DMS53 treated with DMSO at 0.1 percent for 48 hours (cell line): ENCODE measurements around the gene TPSB2.
"Not testable (repeated sequence)": the region's sequence is repeated elsewhere in the genome, so short reads cannot be mapped to it uniquely, and the experiment has no call there.

Source experiments
- DNase-seq: peaks from one replicate; lab custom pipeline; 2025; ENCODE audit not compliant: unreplicated experiment; lab: John Stamatoyannopoulos, UW

Gene TPSB2

DNA sequence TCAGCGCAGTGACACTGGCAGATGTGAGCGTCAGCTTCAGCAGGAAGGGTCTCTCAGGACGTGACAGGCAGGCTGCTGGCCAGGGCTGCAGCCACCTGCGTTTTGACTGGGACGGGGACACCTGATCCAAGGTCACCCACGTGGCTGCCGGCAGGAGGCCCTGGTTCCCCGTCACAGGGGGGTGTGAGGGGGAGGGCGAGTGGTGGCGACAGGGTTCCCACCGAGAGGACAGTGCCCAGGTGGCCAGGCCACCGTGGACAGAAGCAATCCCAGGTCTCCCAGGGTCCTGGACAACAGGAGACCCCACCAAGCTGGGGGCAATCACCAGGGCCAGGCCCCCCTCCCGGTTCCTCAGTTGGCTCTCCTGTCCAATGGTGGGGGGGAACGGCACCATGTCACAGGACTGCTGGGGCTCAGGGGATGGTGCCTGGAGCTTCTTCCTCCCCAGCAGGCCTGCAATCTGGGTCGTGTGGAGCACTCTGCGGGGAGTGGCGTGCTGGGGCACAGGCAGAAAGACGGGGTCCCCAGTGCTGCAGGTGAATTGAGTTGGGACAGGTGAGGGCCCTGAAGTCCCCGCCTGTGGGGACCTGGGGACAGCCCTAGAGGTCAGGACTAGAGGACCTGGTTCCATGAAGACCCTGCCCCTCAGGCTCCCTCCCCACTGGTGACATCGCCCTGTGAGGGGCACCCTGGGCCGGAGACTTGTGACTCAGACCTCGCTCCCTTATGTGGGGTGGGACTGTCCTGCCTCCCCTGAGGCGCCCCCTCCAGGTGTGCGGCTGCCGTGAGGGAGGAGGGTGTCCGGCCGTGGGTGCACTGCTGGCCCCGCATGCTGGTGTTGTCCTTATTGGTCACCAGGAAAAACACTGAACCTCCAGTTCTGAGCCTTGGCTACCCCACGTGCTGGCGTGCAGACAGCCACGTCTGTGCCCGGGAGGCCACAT is 14.2 kb upstream of the TPSB2 start:
- DNase-seq, result not testable (repeated sequence)

DNA sequence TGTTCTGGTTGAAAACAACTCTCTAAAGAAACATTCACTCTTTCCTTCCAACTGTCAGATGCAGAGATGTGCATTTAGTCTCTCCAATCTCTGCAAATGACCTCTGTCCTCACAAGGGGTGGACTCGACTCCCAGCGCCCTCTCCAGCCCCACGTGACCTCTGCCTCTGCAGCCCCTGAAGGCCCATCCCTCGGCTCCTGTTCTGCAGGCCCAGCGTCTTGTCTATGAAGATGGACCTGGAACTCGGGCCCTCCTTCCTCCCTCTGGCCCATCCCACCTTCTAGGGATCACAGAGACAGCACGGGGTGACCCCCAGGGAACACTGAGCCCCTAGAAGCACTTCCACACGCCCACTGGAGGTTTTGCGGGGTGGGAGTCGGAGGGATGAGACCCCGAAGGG is 13.4 kb upstream of the TPSB2 start:
- not testable (repeated sequence) for DNase-seq

DNA sequence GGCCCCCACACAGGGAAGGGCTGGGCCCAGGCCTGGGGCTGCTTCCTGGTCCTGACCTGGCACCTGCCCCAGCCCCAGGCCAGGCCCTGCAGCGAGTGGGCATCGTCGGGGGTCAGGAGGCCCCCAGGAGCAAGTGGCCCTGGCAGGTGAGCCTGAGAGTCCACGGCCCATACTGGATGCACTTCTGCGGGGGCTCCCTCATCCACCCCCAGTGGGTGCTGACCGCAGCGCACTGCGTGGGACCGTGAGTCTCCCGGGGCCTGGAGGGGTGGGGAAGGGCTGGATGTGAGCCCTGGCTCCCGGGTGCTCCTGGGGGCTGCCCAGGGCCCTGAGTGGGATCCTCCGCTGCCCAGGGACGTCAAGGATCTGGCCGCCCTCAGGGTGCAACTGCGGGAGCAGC is 11.1 kb upstream of the TPSB2 start:
- not testable (repeated sequence) for DNase-seq

DNA sequence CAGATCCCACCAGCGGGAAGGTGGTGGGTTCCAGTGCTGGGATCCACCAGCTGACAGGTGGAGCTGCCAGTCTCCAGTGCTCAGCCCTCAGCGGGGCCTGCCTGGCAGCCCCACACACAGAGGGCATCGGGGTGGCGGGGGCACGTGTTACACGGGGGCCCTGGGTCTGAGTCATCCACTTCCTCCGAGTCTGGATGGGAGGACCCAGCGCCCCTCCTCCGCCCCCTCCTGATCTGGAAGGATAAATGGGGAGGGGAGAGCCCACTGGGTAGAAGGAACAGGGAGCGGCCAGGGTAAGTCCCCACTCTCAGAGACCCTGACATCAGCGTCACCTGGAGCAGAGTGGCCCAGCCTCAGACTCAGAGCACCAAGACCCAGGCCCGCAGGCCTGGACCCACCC is 10.5 kb upstream of the TPSB2 start, which contains the start of gene TPSAB1:
TSS of gene TPSAB1 (plus strand) at position 270 of the 400 bp plus-strand sequence. CDS start 234 bp downstream, outside the sequence.
- not testable (repeated sequence) for DNase-seq

DNA sequence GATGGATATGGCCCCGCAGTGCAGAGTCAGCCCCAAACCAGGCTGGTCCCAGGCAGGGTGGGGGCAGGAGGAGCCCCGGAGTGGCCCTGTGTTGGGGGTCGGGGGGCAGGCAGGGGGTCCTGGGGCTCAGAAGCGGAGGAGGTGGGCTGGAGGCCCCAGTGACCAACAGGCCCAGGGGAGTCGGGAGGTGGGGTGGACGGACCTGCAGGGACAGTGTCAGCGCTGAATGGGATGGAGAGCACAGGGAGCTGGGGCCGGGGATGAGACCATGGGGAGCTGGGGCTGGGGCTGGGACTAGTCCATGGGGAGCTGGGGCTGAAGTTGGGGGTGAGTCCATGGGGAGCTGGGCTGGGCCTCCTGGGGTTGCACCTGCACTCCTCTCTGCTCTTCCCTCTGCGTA is 9.6 kb upstream of the TPSB2 start:
- DNase-seq, result not testable (repeated sequence)

DNA sequence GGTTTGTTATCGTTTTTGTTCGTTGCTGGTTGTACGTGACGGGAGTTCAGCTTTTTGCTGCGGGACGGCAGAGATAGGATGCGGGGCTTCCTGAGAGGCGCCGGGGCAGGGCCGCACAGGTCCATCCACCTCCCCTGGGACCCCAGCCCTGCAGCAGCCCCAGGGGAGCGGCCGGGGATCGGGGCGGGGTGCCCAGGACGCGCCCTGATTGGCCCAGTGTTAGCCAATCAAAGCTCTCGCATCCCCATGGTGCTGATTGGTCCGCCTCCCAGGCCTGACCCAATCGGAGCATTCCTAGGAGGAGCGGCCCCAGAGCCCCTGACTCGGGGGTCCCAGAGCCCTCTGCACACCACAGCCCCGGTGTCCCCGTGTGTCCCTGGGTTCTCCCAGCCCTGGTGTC is 8.9 kb upstream of the TPSB2 start:
- not testable (repeated sequence) for DNase-seq

DNA sequence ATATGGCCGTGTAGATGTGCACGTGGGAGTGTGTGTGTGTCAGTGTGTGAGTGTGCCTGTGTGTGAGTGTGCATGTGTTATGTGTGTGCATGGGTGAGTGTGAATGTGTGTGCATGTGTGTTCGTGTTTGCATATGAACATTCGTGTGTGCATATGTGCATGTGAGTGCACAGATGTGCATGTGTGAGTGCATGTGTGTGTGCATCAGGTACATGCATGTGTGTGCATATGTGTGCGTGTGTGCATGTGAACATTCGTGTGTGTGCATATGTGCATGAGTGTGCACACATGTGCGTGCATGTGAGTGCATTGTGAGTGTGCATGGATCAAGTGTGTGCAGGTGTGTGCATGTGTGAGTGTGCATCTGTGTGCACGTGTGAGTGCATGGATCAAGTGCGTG is 8.0 kb upstream of the TPSB2 start:
- no peak for DNase-seq

DNA sequence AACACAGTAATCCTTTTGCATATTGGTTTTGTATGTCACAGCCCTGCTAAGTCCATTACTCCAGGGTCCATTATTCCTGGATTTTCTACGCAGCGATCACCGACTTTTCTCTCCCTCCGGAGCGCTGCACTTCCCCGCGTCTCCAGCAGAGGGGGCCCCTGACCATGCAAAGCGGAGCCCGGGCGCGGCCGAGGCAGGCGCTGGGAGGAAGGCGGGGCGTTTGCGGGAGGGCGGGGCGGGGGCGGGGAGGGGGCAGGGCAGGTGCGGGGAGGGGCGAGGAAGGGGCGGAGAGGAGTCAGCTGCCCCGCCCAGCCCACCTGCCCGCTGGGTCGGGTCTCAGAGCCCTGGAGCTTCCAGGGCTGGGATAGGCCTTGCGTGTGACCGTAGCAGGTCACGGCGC is 6.7 kb upstream of the TPSB2 start:
- DNase-seq, result not testable (repeated sequence)

DNA sequence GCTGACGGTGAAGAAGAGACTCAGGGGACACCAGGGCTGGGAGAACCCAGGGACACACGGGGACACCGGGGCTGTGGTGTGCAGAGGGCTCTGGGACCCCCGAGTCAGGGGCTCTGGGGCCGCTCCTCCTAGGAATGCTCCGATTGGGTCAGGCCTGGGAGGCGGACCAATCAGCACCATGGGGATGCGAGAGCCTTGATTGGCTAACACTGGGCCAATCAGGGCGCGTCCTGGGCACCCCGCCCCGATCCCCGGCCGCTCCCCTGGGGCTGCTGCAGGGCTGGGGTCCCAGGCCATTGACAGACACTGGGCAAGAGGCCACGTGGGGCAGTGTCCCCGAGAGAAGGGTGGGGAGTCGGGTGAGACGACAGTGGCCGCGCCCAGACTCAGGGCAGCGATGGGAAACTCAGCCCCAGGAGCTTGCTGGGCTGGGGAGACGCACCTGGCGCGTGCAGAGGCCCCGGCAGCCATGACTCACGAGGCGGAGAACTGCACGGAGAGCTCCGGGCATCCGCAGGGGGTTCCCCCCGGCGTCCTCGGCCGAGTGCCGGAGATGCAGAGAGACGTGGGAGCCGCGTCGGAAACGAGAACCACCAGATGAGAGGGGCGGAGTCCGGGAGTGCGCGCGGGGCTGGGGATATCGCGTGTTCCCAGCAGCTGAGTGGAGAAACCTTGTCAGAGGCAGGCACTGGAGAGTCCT is 2.2 kb upstream of the TPSB2 start:
- not testable (repeated sequence) for DNase-seq

DNA sequence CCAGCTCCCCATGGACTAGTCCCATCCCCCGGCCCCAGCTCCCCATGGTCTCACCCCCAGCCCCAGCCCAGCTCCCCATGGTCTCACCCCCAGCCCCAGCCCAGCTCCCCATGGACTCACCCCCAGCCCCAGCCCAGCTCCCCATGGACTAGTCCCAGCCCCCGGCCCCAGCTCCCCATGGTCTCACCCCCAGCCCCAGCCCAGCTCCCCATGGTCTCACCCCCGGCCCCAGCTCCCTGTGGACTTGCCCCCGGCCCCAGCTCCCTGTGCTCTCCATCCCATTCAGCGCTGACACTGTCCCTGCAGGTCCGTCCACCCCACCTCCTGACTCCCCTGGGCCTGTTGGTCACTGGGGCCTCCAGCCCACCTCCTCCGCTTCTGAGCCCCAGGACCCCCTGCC is 1.3 kb upstream of the TPSB2 start:
- not testable (repeated sequence) for DNase-seq

DNA sequence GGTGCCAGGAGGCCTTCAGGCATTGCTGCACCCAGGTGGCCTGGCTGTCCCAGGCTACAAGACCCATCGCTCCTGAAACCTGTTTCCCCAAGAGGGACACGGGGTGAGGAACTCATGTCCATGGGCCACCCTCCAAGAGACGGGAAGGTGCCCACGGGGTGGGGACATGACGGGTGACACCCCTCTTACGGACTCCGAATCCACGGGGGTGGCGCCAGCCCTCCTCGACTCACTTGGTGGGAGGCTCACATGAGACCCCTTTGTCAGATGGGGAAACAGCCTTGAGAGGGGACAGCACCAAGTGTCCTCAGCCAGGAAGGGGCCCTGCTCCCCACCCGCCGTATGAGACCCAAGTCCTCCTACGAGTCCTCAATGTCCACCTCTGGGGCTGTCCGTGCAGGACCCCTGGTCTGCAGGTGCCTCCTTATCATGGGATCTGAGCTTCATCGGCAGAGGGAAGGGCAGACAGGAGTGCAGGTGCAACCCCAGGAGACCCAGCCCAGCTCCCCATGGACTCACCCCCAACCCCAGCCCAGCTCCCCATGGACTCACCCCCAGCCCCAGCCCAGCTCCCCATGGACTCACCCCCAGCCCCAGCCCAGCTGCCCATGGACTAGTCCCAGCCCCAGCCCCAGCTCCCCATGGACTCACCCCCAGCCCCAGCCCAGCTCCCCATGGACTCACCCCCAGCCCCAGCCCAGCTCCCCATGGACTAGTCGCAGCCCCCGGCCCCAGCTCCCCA is 658 bp upstream of the TPSB2 start:
- DNase-seq, result not testable (repeated sequence)

DNA sequence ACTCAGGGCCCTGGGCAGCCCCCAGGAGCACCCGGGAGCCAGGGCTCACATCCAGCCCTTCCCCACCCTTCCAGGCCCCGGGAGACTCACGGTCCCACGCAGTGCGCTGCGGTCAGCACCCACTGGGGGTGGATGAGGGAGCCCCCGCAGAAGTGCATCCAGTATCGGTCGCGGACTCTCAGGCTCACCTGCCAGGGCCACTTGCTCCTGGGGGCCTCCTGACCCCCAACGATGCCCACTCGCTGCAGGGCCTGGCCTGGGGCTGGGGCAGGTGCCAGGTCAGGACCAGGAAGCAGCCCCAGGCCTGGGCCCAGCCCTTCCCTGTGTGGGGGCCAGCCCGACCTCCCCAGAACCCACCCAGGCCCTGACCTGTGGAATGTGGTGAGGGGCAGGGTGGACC is 508 bp downstream of the TPSB2 start:
- DNase-seq, result not testable (repeated sequence)

DNA sequence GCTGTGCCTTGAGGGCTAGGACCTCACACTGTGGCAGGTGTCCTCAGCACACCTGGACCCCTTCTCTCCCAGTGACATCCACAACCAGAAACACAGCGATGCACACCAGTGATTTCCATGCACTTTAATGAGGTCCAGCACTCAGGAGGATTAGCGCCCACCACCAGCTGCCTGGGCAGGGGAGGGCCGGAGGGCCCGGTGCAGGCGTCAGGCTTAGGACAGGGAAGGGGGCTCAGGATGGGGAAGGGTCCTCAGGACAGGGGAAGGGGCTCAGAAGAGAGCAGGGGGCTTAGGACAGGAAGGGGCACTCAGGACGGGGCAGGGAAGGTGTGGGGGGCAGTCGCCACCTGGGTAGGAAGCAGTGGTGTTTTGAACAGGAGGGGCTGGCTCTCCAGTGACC is 1.8 kb downstream of the TPSB2 start:
- not testable (repeated sequence) for DNase-seq

DNA sequence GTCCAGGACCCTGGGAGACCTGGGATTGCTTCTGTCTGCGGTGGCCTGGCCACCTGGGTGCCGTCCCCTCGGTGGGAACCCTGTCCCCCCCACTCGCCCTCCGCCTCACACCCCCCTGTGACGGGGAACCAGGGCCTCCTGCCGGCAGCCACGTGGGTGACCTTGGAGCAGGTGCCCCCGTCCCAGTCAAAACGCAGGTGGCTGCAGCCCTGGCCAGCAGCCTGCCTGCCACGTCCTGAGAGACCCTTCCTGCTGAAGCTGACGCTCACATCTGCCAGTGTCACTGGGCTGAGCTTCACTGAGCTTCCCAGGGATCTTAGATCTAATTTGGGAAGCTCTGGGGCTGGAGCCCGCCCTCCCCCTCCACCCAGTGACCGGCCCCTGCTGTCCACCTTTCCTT is 3.3 kb downstream of the TPSB2 start:
- not testable (repeated sequence) for DNase-seq

DNA sequence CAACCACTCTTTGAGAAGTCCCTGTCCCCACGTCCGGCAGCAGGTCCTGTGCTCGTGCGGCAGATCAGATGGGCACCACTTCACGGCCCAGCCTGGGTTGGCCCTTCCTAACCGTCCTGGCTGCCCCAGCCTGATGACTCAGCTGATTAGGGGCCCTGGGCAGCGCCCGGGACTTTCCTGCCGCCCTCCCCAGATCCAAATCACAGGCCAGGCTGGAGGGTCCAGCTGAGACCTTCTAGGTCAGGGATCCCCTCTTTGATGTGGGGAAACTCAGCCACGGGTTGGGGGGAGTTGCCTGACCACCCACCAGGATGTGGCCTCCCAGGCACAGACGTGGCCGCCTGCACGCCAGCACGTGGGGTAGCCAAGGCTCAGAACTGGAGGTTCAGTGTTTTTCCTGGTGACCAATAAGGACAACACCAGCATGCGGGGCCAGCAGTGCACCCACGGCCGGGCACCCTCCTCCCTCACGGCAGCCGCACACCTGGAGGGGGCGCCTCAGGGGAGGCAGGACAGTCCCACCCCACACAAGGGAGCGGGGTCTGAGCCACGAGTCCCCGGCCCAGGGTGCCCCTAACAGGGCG is 4.2 kb downstream of the TPSB2 start:
- not testable (repeated sequence) for DNase-seq

DNA sequence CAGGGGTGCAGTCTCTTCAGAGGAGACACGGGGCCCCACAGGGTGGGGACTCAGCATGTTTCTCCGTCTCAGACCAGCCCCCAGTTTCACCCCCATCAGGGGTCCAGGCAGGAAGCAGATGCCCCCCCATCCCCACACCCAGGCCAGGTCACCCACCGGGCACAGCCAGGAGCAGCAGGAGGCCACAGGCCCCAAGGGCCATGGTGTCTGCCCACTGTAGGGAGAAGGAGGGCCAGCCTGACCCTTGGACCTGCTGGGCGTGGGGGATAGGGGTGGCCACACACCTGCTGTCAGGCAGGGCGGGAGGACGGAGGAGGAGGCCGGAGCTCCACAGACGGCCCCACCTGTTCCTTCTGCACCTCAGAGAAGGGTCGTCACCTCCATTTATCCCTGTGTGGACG is 4.9 kb downstream of the TPSB2 start, which contains the start of gene TPSG1:
TSS of gene TPSG1 (minus strand) at position 218 of the 401 bp plus-strand sequence. CDS start at position 202, 16 bp downstream.
- DNase-seq, result no peak

DNA sequence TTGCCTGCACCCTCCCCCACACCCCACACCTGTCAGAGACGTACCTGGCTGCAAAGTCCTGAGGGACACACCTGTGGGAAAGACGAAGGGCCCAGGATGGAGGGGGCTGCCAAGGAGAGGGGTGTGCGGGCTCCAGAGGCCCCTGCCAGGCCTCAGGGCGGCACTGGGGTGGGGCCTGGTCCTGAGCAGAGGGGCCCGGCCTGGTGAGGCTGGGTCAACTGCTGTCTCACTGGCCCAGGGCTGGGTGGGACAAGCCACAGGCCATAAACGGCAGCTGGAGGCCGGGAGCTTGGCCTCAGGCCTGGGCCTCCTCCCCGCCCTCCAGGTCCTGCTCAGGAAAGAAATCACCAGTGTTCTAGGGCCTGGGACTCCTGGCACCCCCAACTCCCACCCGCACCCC is 5.4 kb downstream of the TPSB2 start:
- no peak for DNase-seq

DNA sequence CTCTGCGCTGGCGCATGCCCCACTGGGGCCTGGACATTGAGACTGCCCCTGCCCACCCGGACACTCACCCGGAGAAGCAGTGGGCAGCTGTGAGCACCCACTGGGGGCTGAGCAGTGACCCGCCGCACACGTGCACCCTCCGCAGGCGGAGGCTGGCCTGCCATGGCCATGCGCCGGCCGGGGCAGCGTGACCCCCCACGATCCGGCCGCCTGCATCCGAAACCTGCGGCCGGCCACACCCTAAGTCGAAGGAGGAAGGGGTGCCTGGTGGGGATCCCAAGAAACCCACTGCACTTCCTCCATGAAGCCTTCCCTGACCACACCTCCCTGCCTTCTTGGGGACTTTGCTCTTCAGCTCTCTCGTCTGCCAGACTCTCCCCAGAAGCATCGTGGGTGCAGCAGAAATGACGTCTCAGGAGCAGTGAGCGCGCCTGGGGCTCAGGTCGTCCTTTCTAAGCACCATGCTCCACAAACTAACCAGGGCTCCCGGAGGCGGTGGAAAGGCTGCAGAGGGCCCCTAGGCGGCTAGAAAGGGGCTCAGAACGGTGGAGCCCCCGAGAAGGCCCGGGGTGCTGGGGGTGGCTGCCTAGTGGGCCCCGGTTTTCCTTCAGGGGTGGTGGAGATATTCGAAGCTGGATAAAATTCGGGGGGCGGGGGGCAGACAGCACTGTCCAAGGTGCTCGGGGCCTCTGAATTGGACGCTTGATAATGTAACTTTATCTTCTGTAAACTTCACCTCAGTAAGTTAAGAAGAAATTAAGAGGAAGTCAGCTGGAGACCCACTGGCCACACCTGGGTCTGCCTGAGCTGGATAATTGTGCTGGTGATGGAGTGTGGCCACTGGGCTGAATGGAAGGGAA is 6.4 kb downstream of the TPSB2 start:
- no peak for DNase-seq

DNA sequence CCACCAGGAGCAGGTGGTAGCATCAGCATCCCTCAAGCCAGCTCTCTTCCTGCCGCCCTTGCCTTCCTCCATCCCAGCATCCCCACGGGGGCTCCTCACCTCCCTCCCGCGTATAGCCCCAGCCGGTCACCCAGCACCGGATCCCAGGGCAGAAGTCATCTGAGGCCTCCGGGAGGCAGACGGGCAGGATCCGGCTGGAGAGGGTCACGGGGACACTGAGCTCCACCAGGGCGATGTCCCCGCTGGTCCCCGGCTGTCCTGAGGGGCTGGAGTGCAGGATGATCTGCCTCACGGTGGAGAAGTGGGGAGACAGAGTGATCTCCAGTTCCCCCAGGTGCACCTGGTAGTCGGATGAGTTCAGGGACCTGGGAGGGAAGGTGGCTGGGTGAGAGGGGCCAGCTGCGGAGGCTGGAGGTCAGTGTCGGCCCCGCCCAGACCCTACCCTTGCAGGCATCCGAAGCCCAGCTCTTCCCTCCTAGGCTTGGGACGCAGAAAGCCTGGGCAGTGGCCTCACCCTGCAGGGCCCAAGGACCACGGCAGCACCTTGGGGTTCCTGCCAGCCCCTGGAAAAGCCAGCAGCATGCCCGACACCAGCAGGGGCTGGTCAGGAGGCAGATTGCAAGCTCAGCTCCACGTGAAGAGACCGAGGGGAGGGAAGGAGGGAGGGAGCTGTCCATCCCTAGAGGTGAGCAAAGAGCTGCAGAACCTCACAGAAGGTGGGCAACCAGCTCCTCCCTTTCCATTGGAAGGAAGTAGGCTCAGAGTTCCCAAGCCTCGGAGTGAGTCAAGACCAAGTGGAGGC is 7.2 kb downstream of the TPSB2 start:
- DNase-seq, result no peak
